SK-MEL-5 (cell line): Measurements from ENCODE around the gene TSGA10IP. TPM values are rescaled to one million over a fixed set of nuclear protein-coding genes. Genes with fewer than 3 reads are reported as not detected.

Source experiments
- DNase-seq: peaks from one replicate; pipeline ENCODE4 v3.0.0-alpha.2; 2016; ENCODE audit warnings: low read depth, low spot score
- in situ Hi-C: cut with HindIII; loops from 2 replicates; pipeline ENCODE4 v1.10.0; 2016; ENCODE audit warnings: low sequenced_read_pairs, high pct_unique_total_duplicates, low pct_unique_long_range_greater_than_20kb
- total RNA-seq: library from RNA; depleted of rRNA; stranded (reverse); fragments of >200 nt; shearing (Covaris generic); gene quantifications from 2 replicates; pipeline ENCODE4 v1.2.3, GENCODE V29; 2014

The TSGA10IP gene
- total RNA-seq, 1 experiment from 2014 or later, result not detected

- in situ Hi-C loops, result no loop called here
- DNase-seq, result no peak
Observed at GRCh38 chr11:65982824-65983588, 37.7 kb downstream of the TSGA10IP start.

- in situ Hi-C loops, result no loop called here
- DNase-seq, result no peak
Observed at GRCh38 chr11:65983589-65983987, 38.3 kb downstream of the TSGA10IP start.

- in situ Hi-C loops, result no loop called here
- DNase-seq, result no peak
Observed at GRCh38 chr11:65987336-65987735, 42.1 kb downstream of the TSGA10IP start.

- DNase-seq, result peak; percentile 94
- in situ Hi-C loops, result no loop called here
Observed at GRCh38 chr11:65988791-65989592, 43.7 kb downstream of the TSGA10IP start.

- DNase-seq, result no peak
- in situ Hi-C loops, result no loop called here
Observed at GRCh38 chr11:65992056-65992455, 46.8 kb downstream of the TSGA10IP start.

GRCh38 chr11:65997286-65997685 is 52.0 kb downstream of the TSGA10IP start:
- no peak for DNase-seq
- in situ Hi-C loops, result no loop called here

- in situ Hi-C loops, result no loop called here
- DNase-seq, result peak; percentile 94
Observed at GRCh38 chr11:66001942-66002647, 56.8 kb downstream of the TSGA10IP start, which contains the start of the genes BANF1 and EIF1AD. Gene BANF1 (plus strand): TSS chr11:66002503. CDS start chr11:66003251, 748 bp downstream. Gene EIF1AD (minus strand): TSS chr11:66002157. CDS start chr11:66000389, 1,768 bp downstream.

- in situ Hi-C loops, result no loop called here
- peak; percentile 29 for DNase-seq
Observed at GRCh38 chr11:66002648-66003225, 57.5 kb downstream of the TSGA10IP start.

GRCh38 chr11:66003291-66003690 is 58.0 kb downstream of the TSGA10IP start:
- no peak for DNase-seq

GRCh38 chr11:66004186-66004585 is 58.9 kb downstream of the TSGA10IP start:
- in situ Hi-C loops, result no loop called here

More at GRCh38 chr11:66003291-66003690, 58.0 kb downstream of the TSGA10IP start:
- in situ Hi-C loops, result no loop called here

GRCh38 chr11:66006134-66006890 is 61.0 kb downstream of the TSGA10IP start:
- in situ Hi-C loops, result no loop called here
- DNase-seq, result no peak

More at GRCh38 chr11:66004186-66004585, 58.9 kb downstream of the TSGA10IP start:
- DNase-seq, result no peak

- in situ Hi-C loops, result no loop called here
- DNase-seq, result no peak
Observed at GRCh38 chr11:66006891-66007176, 61.6 kb downstream of the TSGA10IP start.

- DNase-seq, result no peak
- in situ Hi-C loops, result no loop called here
Observed at GRCh38 chr11:66007201-66007634, 61.9 kb downstream of the TSGA10IP start.

GRCh38 chr11:66008095-66008467 is 62.8 kb downstream of the TSGA10IP start:
- in situ Hi-C loops, result no loop called here
- DNase-seq, result no peak

GRCh38 chr11:66008468-66009101 is 63.3 kb downstream of the TSGA10IP start:
- no peak for DNase-seq
- in situ Hi-C loops, result no loop called here
